Adrenal gland (tissue), 12 donors: ENCODE data around the gene CST8. TPM values are rescaled to one million over a fixed set of nuclear protein-coding genes. Genes with fewer than 3 reads are reported as not detected.

ENCODE experiments used
- DNase-seq, 7 donors: peaks; one replicate each; pipeline ENCODE4 v3.0.0-alpha.2; 2019 to 2020
- H3K27ac ChIP-seq, 5 donors: fragments of 200-600 bp; sonication (generic) in 4 of 5; 1 replicate in 3 of 5; 2 replicates in 2 of 5; pipeline versions ENCODE4 v1.5.1 to v1.8.0; 2016 to 2020; ENCODE audit warnings: mild to moderate bottlenecking in 1 of 5
- H3K27me3 ChIP-seq: fragments of 200-600 bp; 2 replicates; pipeline ENCODE4 v1.8.0; 2021
- H3K36me3 ChIP-seq, 2 donors: fragments of 200-600 bp; replicated peaks in 1 of 2; 1 replicate in 1 of 2; 2 replicates in 1 of 2; pipeline versions ENCODE4 v1.5.1 to v1.8.0; 2018 to 2022
- H3K4me1 ChIP-seq, 2 donors: fragments of 200-600 bp; replicated peaks in 1 of 2; 1 replicate in 1 of 2; 2 replicates in 1 of 2; pipeline versions ENCODE4 v1.5.1 to v1.8.0; 2018 to 2021
- H3K4me3 ChIP-seq, 4 donors: fragments of 200-600 bp; sonication (generic) in 3 of 4; one replicate each; pipeline ENCODE4 v1.5.1; 2016 to 2018
- H3K9me3 ChIP-seq, 3 donors: fragments of 200-600 bp; sonication (generic) in 1 of 3; replicated peaks in 1 of 3; 1 replicate in 2 of 3; 2 replicates in 1 of 3; pipeline versions ENCODE4 v1.5.1 to v1.8.0; 2016 to 2021
- POLR2A ChIP-seq, 2 donors: fragments of 450-650 bp; IDR thresholded peaks; one replicate each; pipeline ENCODE4 v1.6.1; 2017; ENCODE audit warnings: antibody characterized with exemption in 2 of 2, mild to moderate bottlenecking in 2 of 2, moderate library complexity in 1 of 2
- WGBS, 4 donors: extraction: QIAGEN DNeasy Blood & Tissue Kit in 2 of 4; methylation state at CpG; one replicate each; pipeline versions ENCODE4 v1.1.5 to v1.1.7; 2013 to 2017; 5-methylcytosine and 5-hydroxymethylcytosine counted together
- intact Hi-C, 2 donors: fragments of 100-400 bp; cut with DNase I; formaldehyde crosslinking; loops; one replicate each; pipeline versions ENCODE4 v1.14.1 to v1.15.0; 2022 to 2023
- polyA plus RNA-seq, 3 donors: library from polyadenylated mRNA; stranded (reverse); fragments of 200-250 nt in 2 of 3; fragments of 350-450 nt in 1 of 3; fragmentation: Illumina TruSeq in 1 of 3; extraction: RNeasy Lipid Tissue Mini Kit (QIAGEN cat#74804) in 1 of 3; gene quantifications; one replicate each; pipeline ENCODE4 v1.2.3, GENCODE V29; 2013 to 2014
- total RNA-seq, 9 donors: library from RNA; depleted of rRNA in 4 of 9; stranded (reverse); fragments of >200 nt in 4 of 9; fragments of 120-200 nt in 1 of 9; fragmentation: NEBNext Ultra II Directional in 1 of 9; extraction: Animal tissue kit (Norgen Biotek cat#: 25700) in 1 of 9; gene quantifications; one replicate each; pipeline versions ENCODE4 v1.1.0 to v1.2.4, GENCODE V29; 2013 to 2023
- TF ChIP-seq, protein P1 (sequence below), 6 experiments: fragments of 450-650 bp in 4 of 6; fragments of 200-600 bp in 2 of 6; sonication (generic) in 1 of 6; IDR thresholded peaks; 1 replicate in 5 of 6; 2 replicates in 1 of 6; pipeline versions ENCODE4 v1.5.1 to v1.8.0; 2016 to 2021; ENCODE audit warnings: antibody characterized with exemption in 6 of 6, mild to moderate bottlenecking in 2 of 6, moderate library complexity in 1 of 6
- donor health status: healthy with polysubstance abuse.
- donor health status: Bipolar disorder and iron deficiency.
- donor health status: DM: yes; HTN: yes; CAD: no.
- donor health status: DM: no; HTN: no; CAD: no.
- donor health status: DM: no; HTN: no; CAD: no.
- donor health status: DM: yes; HTN: yes; CAD: no.

The CST8 gene
- total and polyA plus RNA-seq, 12 donors: not detected

DNA sequence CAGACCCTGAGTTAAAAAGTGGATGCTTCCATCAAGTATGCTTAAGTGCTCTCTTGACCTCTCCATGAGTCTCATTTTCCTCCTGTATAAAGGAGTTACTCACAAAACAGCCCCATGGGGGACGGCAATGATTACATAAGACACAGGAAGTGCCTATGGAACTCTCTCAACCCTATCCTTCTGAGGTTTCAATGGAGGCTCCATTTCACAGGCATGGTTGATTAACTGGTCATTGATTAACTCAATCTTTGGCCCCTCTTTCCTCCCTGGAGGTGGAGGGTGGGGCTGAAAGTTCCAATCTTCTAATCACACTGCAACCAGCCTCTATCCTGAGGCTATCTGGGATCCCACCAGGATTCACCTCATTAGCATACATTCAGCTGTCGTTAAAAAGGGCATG, 29.3 kb downstream of the CST8 start:
- intact Hi-C loops: no loop called here
- Histone ChIP-seq H3K27ac (no peak overlapping the region), H3K9me3 (no peaks in the 10 kb centered on the region), H3K27me3 (no peaks in the 10 kb centered on the region), H3K4me1 (no peaks in the 10 kb centered on the region), H3K36me3 (no peaks in the 10 kb centered on the region), H3K4me3 (no peak overlapping the region)
- WGBS, 4 donors: 61 to 77% (median 70%) methylated on average over 2 of the region's 2 CpGs
- DNase-seq: no peak
- TF ChIP-seq, protein P1, sequence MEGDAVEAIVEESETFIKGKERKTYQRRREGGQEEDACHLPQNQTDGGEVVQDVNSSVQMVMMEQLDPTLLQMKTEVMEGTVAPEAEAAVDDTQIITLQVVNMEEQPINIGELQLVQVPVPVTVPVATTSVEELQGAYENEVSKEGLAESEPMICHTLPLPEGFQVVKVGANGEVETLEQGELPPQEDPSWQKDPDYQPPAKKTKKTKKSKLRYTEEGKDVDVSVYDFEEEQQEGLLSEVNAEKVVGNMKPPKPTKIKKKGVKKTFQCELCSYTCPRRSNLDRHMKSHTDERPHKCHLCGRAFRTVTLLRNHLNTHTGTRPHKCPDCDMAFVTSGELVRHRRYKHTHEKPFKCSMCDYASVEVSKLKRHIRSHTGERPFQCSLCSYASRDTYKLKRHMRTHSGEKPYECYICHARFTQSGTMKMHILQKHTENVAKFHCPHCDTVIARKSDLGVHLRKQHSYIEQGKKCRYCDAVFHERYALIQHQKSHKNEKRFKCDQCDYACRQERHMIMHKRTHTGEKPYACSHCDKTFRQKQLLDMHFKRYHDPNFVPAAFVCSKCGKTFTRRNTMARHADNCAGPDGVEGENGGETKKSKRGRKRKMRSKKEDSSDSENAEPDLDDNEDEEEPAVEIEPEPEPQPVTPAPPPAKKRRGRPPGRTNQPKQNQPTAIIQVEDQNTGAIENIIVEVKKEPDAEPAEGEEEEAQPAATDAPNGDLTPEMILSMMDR (IDR thresholded peaks at IDR 0.05): no peak
- TF ChIP-seq POLR2A (IDR thresholded peaks at IDR 0.05): no peak

DNA sequence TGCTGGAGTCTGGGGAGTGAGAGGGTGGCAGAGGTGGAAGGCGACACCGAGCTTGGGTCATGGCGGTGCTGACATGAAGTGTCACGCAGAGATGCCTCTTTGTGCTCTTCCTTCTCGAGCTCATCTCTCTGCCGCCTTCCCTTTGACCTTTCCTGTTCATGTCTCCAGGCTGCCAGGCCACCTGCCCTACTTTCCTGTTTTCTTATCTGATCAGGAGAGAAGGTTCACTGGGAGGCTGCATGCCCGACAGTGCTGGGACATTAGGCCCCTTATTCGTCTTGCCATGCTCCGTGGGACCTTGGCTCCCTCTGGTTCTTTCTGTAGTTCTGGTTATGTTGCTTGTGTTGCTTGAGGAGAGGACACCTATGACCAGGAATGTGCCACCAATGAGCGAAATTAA, 33.2 kb downstream of the CST8 start:
- WGBS, 4 donors: 78 to 84% (median 82%) methylated on average over 10 of the region's 10 CpGs
- TF ChIP-seq POLR2A (IDR thresholded peaks at IDR 0.05): no peak
- TF ChIP-seq, protein P1 (IDR thresholded peaks at IDR 0.05): no peak
- no peak for DNase-seq
- H3K9me3 ChIP-seq: no peaks in the 10 kb centered on the region
- intact Hi-C loops: no loop called here
- H3K27me3 ChIP-seq: no peaks in the 10 kb centered on the region
- H3K4me3 ChIP-seq: no peak overlapping the region
- H3K4me1 ChIP-seq: no peaks in the 10 kb centered on the region
- no peak overlapping the region for H3K27ac ChIP-seq
- H3K36me3 ChIP-seq: no peaks in the 10 kb centered on the region

DNA sequence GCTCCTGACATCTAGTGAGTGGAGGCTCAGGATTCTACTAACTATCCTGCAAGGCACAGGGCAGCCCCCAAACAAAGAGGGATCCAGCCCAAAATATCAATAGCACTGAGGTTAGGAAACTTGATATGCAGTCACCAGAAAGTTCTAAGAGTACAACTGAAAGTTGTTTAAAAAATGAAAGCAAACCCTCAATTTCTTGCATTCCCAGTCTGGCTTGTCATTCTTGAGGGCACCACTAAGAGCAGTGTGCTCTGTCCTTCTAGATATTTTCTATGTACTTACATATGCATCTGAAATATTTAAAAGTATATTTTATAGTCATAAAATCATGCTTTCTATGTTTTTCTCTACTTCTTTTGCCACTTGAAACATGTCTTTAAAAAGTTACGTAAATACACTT, 35.9 kb downstream of the CST8 start:
- WGBS, 4 donors: 93 to 100% (median 97%) methylated on average over 1 of the region's 1 CpG
- intact Hi-C loops: no loop called here
- H3K4me3 ChIP-seq: no peak overlapping the region
- no peaks in the 10 kb centered on the region for H3K27me3 ChIP-seq
- no peak overlapping the region for H3K27ac ChIP-seq
- no peaks in the 10 kb centered on the region for H3K36me3 ChIP-seq
- no peak for DNase-seq
- no peak for TF ChIP-seq POLR2A (IDR thresholded peaks at IDR 0.05)
- TF ChIP-seq, protein P1 (IDR thresholded peaks at IDR 0.05): no peak
- H3K9me3 ChIP-seq: no peaks in the 10 kb centered on the region
- H3K4me1 ChIP-seq: no peaks in the 10 kb centered on the region

DNA sequence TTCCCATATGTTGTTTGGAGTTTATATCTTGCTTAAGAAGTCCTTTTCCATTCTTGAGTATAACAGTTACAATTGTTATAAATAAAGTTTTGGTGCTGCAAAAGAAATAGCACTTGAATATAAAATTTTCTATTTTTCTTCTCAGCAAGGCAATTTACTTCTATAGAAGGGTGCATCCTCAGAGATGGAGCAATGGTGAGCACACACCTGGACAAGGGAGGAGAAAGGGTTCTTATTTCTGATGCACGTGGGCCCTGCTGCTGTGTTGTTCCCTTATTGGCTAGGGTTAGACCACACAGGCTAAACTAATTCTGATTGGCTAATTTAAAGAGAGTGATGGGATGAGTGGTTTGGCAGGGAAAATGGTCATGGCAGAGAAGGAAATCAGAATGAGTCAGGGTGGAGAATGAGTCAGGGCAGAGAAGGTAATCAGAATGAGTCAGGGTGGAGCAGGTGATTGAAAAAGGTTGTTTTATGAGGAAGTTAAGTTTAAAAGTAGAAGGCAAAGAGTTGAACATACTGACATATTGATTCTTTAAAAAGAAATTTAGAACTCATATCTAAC, 38.0 kb downstream of the CST8 start:
- WGBS, 4 donors: 42 to 76% (median 58%) methylated on average over 1 of the region's 1 CpG
- Histone ChIP-seq H3K9me3 (no peaks in the 10 kb centered on the region), H3K4me1 (no peaks in the 10 kb centered on the region), H3K27me3 (no peaks in the 10 kb centered on the region), H3K4me3 (no peak overlapping the region), H3K27ac (no peak overlapping the region), H3K36me3 (no peaks in the 10 kb centered on the region)
- intact Hi-C loops: no loop called here
- TF ChIP-seq, protein P1 (IDR thresholded peaks at IDR 0.05): no peak
- no peak for TF ChIP-seq POLR2A (IDR thresholded peaks at IDR 0.05)
- DNase-seq: no peak
